OCI-M1 (cell line): ENCODE measurements around the gene EIF1B.
A peak's percentile ranks its signal among the peaks of the same experiment; 100 is the strongest.
"Not testable (repeated sequence)": the region's sequence is repeated elsewhere in the genome, so short reads cannot be mapped to it uniquely, and the experiment has no call there.

Experiments
- DNase-seq: peaks from one replicate; lab custom pipeline; 2025; lab: John Stamatoyannopoulos, UW

Gene EIF1B

GRCh38 chr3:40309418-40309924, at the start of gene EIF1B:
Gene EIF1B, plus strand, starts transcription at chr3:40309707. Its CDS starts 235 bp downstream, at chr3:40309942.
- DNase-seq: peak; percentile 98

GRCh38 chr3:40262331-40262730, 47.2 kb upstream of the EIF1B start:
- no peak for DNase-seq

DNA sequence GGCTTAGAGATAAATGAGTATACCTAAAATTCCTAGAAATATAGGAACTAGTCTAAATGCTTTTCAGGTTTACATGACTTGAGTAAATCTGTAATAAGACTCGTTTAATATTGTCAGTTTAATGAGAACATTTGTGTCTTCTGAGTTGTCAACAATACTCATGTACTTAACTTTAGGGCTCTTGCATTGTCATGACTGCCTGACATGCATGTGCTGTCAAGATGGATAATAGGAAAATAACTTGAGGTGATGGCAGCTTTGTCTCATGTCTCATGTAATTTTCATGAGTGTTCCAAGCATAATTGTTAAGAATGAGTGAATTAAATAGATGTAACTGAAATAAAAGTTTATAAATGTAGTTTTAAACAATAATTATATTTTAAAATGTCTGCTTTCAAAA, 45.1 kb upstream of the EIF1B start:
- no peak for DNase-seq

GRCh38 chr3:40265181-40265580, 44.3 kb upstream of the EIF1B start:
- no peak for DNase-seq

DNA sequence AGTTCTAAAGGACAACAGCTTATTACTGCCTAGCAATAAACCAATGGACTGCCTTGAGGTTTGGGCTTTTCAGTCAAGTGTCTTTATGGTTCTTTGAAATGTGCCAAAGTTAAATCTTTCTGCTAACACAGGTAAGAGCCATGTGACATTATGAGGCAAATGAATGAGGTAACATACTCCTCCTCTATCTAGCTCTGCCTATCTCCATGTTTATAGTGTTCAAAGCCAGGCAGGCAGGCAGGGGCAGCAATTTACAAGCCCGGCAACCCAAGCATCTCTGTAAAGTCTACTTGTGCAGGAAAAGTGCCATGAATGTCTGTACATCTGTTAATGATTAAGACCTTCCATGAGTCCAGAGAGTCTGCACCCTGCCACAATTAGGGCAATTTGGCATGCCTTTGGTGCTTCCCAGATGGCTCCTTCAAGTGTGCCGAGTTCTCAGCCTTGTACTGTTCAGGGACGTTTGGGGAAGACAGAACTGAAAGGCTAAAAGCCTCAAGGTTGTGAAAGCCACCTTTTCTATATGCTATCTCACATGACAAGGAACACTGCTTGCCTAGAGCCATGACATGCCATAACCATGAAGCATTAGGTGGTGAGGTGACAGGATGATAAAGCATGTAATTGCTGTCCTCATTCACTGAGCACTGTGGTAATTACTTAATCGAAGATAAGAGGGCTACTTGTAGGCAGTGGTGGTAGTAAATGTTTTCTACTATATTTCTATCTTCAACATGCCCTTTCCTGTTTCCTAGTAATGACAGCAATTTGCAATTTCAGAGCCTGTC, 41.4 kb upstream of the EIF1B start:
- DNase-seq: peak; percentile 42

GRCh38 chr3:40268802-40269524, 40.5 kb upstream of the EIF1B start:
- no peak for DNase-seq

- DNase-seq: peak; percentile 34
Measured at GRCh38 chr3:40278791-40279190, 30.7 kb upstream of the EIF1B start.

DNA sequence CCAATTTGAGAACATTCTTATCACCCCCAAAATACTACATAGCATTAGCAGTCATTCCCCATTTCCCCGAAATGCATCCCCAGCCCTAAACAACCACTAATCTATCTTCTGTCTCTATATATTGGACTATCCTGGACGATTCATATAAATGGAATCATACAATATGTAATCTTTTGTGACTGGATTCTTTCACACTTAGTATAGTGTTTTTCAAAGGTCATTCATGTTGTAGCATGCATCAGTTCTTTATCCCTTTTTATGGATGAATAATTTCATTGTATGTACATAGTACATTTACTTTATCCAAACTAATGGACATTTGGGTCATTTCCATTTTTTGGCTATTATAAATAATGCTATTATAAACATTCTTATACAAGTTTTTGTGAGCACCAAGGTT, 27.5 kb upstream of the EIF1B start:
- no peak for DNase-seq

DNA sequence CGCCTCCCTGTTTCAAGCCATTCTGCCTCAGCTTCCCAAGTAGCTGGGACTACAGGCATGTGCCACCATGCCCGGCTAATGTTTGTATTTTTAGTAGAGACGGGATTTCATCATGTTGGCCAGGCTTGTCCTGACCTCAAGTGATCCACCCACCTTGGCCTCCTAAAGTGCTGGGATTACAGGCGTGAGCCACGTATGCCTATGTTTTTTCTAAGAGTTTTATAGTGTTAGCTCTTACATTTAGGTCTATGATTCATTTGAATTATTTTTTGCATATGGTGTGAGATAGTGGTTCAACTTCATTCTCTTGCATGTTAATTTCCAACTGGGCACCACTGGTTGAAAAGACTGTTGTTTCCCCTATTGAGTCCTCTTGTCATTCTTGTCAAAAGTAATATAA, 26.4 kb upstream of the EIF1B start:
- DNase-seq: not testable (repeated sequence)

- DNase-seq: no peak
Measured at GRCh38 chr3:40287248-40287647, 22.3 kb upstream of the EIF1B start.

GRCh38 chr3:40290396-40290795, 19.1 kb upstream of the EIF1B start:
- DNase-seq: peak; percentile 20

DNA sequence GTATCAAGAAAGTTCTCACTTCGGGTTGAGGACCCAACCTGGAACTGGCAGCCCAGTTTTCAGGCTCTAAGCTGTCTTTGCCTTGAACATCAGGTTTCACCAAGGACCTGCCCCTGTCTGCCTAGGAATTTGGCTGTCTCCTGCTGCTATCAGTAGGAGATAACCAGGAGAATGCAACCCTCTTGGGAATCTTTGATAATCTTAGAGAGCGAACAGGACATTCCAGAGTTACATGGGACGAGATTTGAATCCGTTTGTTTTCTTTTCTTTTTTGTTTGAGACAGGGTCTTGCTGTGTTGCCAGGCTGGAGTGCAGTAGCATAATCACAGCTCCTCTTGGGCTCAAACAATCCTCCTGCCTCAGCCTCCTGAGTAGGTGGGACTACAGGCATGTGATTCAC, 18.0 kb upstream of the EIF1B start:
- DNase-seq: no peak

DNA sequence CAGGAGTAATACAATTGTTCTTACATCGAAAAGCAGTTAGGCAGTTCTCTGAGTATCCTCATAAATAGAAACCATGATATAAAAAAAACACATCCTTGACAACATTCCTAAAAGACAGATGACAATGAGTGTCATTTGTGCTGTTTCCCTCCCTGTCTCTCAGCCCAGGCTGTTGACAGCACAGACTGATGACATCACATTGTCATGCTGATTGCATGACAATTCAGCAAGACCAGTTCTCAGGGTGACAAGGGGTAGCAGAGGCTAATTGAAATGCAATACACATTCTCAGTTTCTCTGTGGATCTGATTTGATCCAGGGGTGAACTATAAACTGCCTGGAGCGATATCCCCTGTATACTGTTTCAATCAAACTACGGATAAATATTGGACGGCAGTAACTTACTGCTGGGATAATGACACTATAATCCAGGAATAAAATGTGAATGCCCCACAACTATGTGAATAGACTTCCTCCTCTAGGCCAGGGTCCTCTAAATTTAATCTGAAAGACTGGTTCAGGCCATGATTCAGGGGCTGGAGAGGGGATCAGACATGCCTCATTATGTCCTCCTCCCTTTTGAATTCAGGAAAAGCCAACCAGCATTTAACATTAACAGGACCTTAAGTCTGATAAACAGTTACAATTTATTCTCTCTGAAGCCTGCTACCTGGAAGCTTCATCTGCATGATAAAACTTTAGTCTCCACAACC, 16.7 kb upstream of the EIF1B start:
- DNase-seq: peak; percentile 19

GRCh38 chr3:40294434-40294833, 15.1 kb upstream of the EIF1B start:
- DNase-seq: no peak

- DNase-seq: no peak
Measured at GRCh38 chr3:40298075-40298474, 11.4 kb upstream of the EIF1B start.

GRCh38 chr3:40299130-40299720, 10.3 kb upstream of the EIF1B start:
- DNase-seq: peak; percentile 58

- DNase-seq: peak; percentile 92
Measured at GRCh38 chr3:40299721-40300335, 9.7 kb upstream of the EIF1B start.

- peak; percentile 14 for DNase-seq
Measured at GRCh38 chr3:40302784-40303183, 6.7 kb upstream of the EIF1B start.

- DNase-seq: no peak
Measured at GRCh38 chr3:40304352-40304751, 5.2 kb upstream of the EIF1B start.

DNA sequence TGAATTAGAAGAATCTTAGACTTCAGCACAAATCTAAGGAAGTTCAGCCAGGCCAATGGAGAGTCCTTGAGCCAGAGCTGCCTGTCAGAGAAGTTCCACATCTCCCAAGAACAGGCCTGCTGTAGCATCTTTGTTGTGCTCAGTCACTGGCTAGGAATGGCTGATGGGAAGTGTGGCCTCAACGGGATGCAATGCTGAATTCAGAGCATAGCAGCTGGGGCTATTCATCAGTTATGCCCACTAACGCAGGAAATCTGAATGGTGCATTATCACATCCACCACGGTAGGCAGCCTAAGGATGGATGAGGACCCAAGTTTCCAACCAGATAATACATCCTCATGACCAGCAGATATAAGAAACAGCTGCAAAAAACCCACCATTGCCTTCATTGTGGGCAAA, 3.2 kb upstream of the EIF1B start:
- DNase-seq: no peak

DNA sequence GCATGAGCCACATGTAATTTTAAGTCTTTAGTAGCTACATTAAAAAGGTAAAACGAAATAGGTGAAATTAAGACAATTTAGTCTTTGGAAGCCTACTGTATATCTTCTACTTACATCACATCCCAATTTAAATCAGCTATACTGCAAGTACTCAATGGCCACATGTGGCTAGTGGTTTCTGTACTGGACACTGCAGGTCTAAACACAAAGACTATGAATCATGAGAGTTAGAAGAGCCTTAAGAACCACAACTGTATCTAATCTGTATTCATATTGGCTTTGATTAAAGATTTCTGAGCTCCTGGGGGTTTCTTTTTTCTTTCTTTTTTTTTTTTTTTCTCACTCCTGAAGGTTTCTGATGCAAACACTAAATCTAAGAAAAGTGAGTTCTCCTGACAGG, 2.3 kb upstream of the EIF1B start:
- peak; percentile 23 for DNase-seq
